Testis (tissue), 2 donors: Measurements from ENCODE around the gene GARIN3.

Source experiments
- CTCF ChIP-seq, 3 experiments: fragments of 450-650 bp in 2 of 3; fragments of 200-600 bp in 1 of 3; sonication (generic) in 1 of 3; IDR thresholded peaks; one replicate each; pipeline ENCODE4 v1.5.1; 2016 to 2019; ENCODE audit warnings: antibody characterized with exemption in 3 of 3, mild to moderate bottlenecking in 2 of 3, moderate library complexity in 1 of 3
- POLR2A ChIP-seq: fragments of 450-650 bp; IDR thresholded peaks from one replicate; pipeline ENCODE4 v1.6.1; 2017; ENCODE audit warnings: antibody characterized with exemption, mild to moderate bottlenecking, moderate library complexity

GRCh38 chr5:157213527-157214243 is 47.6 kb upstream of the GARIN3 start:
- no peak for TF ChIP-seq POLR2A
- TF ChIP-seq CTCF (IDR thresholded peaks at IDR 0.05), result no peak
